GM12801 (cell line): Measurements from ENCODE around the gene CCDC74A.

Experiments
- TF ChIP-seq, protein P1 (sequence below): IDR thresholded peaks from one replicate; pipeline ENCODE4 v1.5.1; 2011; ENCODE audit warnings: control low read depth; ENCODE audit not compliant: insufficient read length; ENCODE audit errors: extremely low read depth

CCDC74A gene

GRCh38 chr2:131516011-131516410, 11.7 kb upstream of the CCDC74A start:
- TF ChIP-seq, protein P1, sequence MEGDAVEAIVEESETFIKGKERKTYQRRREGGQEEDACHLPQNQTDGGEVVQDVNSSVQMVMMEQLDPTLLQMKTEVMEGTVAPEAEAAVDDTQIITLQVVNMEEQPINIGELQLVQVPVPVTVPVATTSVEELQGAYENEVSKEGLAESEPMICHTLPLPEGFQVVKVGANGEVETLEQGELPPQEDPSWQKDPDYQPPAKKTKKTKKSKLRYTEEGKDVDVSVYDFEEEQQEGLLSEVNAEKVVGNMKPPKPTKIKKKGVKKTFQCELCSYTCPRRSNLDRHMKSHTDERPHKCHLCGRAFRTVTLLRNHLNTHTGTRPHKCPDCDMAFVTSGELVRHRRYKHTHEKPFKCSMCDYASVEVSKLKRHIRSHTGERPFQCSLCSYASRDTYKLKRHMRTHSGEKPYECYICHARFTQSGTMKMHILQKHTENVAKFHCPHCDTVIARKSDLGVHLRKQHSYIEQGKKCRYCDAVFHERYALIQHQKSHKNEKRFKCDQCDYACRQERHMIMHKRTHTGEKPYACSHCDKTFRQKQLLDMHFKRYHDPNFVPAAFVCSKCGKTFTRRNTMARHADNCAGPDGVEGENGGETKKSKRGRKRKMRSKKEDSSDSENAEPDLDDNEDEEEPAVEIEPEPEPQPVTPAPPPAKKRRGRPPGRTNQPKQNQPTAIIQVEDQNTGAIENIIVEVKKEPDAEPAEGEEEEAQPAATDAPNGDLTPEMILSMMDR: no peak

- TF ChIP-seq, protein P1: no peak
Measured at GRCh38 chr2:131517106-131517831, 10.4 kb upstream of the CCDC74A start.

DNA sequence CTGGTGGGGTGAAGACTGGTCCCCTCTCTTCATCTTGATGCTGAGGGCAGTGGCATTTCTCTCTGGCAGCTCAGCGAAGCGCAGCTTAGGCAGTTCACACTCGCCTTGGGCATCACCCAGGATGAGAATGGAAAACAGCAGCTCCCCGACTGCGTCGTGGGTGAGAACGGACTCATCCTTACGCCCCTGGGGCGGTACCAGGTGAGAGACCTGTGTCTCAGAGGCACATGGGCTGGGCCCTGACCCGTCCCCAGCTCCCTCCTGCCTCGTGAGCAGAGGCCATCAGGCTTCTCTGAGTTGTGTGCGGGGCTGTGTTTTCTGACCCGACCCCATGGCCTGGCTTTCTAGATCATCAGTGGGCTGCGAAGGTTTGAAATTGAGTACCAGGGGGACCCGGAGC, 8.2 kb upstream of the CCDC74A start:
- TF ChIP-seq, protein P1: no peak

GRCh38 chr2:131520526-131520925, 7.2 kb upstream of the CCDC74A start:
- TF ChIP-seq, protein P1: no peak

DNA sequence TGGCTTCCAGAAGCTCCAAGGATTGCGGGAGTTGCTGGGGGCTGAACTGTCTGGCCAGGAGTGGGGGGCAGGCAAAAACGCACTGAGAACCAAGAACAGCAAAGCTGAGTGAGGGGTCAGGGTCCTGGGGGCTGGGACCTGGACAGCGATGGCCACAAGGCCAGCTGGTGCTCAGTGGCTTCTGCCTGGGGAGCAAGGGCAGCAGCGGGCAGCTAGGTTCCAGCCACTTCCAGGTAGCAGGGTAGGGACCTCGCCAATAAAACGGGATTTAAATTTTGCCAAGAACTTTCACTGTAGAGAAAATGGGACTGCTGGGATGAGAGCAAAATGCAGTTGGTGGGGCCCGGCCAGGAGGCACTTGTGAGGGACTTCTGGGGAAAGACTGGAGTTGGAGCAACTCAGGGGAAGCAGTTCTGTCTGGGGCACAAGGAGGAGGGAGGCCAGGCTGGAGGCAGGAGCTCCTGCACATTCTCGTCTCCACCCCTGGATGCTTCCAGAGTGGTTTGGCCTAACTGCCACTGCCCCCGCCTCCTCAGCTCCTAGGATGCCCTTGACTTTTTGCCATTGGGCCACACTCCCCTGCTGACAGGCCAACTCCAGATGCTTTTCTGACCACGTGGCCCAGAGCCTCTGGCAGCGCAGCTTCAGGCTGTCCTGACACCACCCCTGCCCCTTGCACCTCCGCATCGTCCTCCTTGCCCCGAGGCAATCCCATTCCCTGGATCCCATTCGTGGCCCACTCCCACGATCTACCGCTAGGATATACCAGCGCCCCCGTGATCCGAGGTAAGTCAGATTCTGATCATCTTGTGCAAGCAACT, 5.5 kb upstream of the CCDC74A start:
- TF ChIP-seq, protein P1: no peak

DNA sequence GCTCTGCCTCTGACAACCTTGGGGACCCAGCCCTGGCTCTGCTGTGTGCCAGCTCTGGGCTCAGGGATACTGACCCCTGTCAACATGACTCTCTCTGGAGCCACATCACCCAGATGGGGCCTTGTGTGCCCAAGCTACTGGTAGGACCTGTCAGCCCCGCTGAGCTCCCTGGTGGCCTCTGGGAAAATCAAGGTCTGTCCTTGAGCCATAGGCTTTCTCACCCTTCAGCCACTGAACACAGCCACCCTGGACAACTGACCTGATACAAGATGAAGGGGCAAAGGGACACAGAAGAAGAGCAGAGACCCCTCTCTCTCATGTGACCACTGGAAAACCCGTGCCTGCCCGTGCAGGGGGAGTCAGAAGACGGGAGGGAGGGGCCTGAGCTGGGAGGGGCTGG, 7.8 kb downstream of the CCDC74A start:
- TF ChIP-seq, protein P1: no peak

GRCh38 chr2:131542438-131543384, 15.0 kb downstream of the CCDC74A start:
- TF ChIP-seq, protein P1: no peak
